Smooth muscle cell (in vitro differentiated cells): ENCODE data around the gene AQP6. TPM values are rescaled to one million over a fixed set of nuclear protein-coding genes. Genes with fewer than 3 reads are reported as not detected.

Source experiments
- DNase-seq: peaks from one replicate; lab custom pipeline; 2025; ENCODE audit not compliant: unreplicated experiment; lab: John Stamatoyannopoulos, UW
- H2AFZ ChIP-seq: fragments of 200-600 bp; sonication (generic); 2 replicates; pipeline ENCODE4 v1.6.0; 2016; ENCODE audit warnings: antibody characterized with exemption, low read depth, mild to moderate bottlenecking
- H3F3A ChIP-seq: fragments of 200-600 bp; sonication (generic); 2 replicates; pipeline ENCODE4 v1.6.0; 2017; ENCODE audit warnings: antibody characterized with exemption, low read depth
- H3K27ac ChIP-seq: fragments of 200-600 bp; sonication (generic); 2 replicates; pipeline ENCODE4 v1.5.1; 2016; ENCODE audit warnings: low read depth, mild to moderate bottlenecking
- H3K27me3 ChIP-seq: fragments of 200-600 bp; sonication (generic); 2 replicates; pipeline ENCODE4 v1.6.1; 2016; ENCODE audit warnings: low read depth, mild to moderate bottlenecking
- H3K36me3 ChIP-seq: fragments of 200-600 bp; sonication (generic); 2 replicates; pipeline ENCODE4 v1.5.1; 2016; ENCODE audit warnings: low read depth
- H3K4me1 ChIP-seq: fragments of 200-600 bp; sonication (generic); 2 replicates; pipeline ENCODE4 v1.5.1; 2016; ENCODE audit warnings: low read depth
- H3K4me2 ChIP-seq: fragments of 200-600 bp; sonication (generic); 2 replicates; pipeline ENCODE4 v1.6.0; 2016; ENCODE audit warnings: mild to moderate bottlenecking
- H3K4me3 ChIP-seq: fragments of 200-600 bp; sonication (generic); 2 replicates; pipeline ENCODE4 v1.5.1; 2016; ENCODE audit warnings: mild to moderate bottlenecking
- H3K79me2 ChIP-seq: fragments of 200-600 bp; sonication (generic); 2 replicates; pipeline ENCODE4 v1.6.0; 2016; ENCODE audit warnings: low read depth, mild to moderate bottlenecking
- H3K9ac ChIP-seq: fragments of 200-600 bp; sonication (generic); 2 replicates; pipeline ENCODE4 v1.6.0; 2016; ENCODE audit warnings: low read depth
- H3K9me3 ChIP-seq: fragments of 200-600 bp; sonication (generic); replicated peaks from 2 replicates; pipeline ENCODE4 v1.5.1; 2016; ENCODE audit warnings: low read depth
- H4K20me1 ChIP-seq: fragments of 200-600 bp; sonication (generic); 2 replicates; pipeline ENCODE4 v1.6.0; 2016; ENCODE audit warnings: low read depth
- WGBS: methylation state at CpG from one replicate; pipeline ENCODE4 v1.1.7; 2016; ENCODE audit warnings: low lambda C conversion rate; 5-methylcytosine and 5-hydroxymethylcytosine counted together
- polyA plus RNA-seq: library from polyadenylated mRNA; unstranded; fragments of >200 nt; fragmentation: Nextera tagmentation; extraction: Ambion mirVana; gene quantifications from 2 replicates; pipeline ENCODE4 v1.2.1, GENCODE V29; 2016
- total RNA-seq: library from RNA; depleted of rRNA; stranded (reverse); fragments of >200 nt; gene quantifications from 2 replicates; pipeline ENCODE4 v1.2.3, GENCODE V29; 2014
- TF ChIP-seq, protein P1 (sequence below): fragments of 200-600 bp; sonication (generic); IDR thresholded peaks from 2 replicates; pipeline ENCODE4 v1.5.1; 2017; ENCODE audit warnings: borderline replicate concordance, mild to moderate bottlenecking, antibody characterized with exemption; ENCODE audit not compliant: insufficient read depth, poor library complexity, severe bottlenecking

Gene AQP6
- total and polyA plus RNA-seq, 2 experiments from 2014 or later, result not detected

DNA sequence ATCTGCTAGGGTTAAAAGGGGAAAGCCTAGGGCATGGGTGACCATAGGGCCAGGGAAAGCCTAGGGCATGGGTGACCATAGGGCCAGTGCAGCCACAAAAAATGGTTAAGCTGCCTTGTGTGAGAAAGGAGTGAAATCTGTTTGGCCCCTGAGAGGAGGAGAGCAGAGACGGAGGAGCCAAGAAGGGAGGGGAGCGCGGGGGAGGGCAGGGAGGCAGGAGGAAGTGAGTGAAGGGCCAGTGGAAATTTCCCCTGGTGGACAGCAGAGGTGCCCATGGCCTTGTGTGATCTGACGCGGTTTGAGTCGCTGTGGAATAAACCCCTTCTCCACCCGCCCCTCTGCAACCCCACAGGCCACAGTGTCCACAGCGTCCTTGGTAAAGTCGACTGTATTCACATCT, 618 bp upstream of the AQP6 start:
- H3K4me2 ChIP-seq, result no peak overlapping the region
- no peak overlapping the region for H2AFZ ChIP-seq
- DNase-seq, result no peak
- H3K4me1 ChIP-seq, result no peaks in the 10 kb centered on the region
- H3F3A ChIP-seq, result no peaks in the 10 kb centered on the region
- no peaks in the 10 kb centered on the region for H3K79me2 ChIP-seq
- H4K20me1 ChIP-seq, result no peaks in the 10 kb centered on the region
- no peaks in the 10 kb centered on the region for H3K9me3 ChIP-seq
- no peak overlapping the region for H3K4me3 ChIP-seq
- TF ChIP-seq, protein P1, sequence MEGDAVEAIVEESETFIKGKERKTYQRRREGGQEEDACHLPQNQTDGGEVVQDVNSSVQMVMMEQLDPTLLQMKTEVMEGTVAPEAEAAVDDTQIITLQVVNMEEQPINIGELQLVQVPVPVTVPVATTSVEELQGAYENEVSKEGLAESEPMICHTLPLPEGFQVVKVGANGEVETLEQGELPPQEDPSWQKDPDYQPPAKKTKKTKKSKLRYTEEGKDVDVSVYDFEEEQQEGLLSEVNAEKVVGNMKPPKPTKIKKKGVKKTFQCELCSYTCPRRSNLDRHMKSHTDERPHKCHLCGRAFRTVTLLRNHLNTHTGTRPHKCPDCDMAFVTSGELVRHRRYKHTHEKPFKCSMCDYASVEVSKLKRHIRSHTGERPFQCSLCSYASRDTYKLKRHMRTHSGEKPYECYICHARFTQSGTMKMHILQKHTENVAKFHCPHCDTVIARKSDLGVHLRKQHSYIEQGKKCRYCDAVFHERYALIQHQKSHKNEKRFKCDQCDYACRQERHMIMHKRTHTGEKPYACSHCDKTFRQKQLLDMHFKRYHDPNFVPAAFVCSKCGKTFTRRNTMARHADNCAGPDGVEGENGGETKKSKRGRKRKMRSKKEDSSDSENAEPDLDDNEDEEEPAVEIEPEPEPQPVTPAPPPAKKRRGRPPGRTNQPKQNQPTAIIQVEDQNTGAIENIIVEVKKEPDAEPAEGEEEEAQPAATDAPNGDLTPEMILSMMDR, result no peak
- 94% methylated on average over 7 of the region's 9 CpGs for WGBS
- no peak overlapping the region for H3K9ac ChIP-seq
- no peak overlapping the region for H3K27ac ChIP-seq
- no peaks in the 10 kb centered on the region for H3K36me3 ChIP-seq
- peaks cover 49% of the 10 kb centered on the region for H3K27me3 ChIP-seq

DNA sequence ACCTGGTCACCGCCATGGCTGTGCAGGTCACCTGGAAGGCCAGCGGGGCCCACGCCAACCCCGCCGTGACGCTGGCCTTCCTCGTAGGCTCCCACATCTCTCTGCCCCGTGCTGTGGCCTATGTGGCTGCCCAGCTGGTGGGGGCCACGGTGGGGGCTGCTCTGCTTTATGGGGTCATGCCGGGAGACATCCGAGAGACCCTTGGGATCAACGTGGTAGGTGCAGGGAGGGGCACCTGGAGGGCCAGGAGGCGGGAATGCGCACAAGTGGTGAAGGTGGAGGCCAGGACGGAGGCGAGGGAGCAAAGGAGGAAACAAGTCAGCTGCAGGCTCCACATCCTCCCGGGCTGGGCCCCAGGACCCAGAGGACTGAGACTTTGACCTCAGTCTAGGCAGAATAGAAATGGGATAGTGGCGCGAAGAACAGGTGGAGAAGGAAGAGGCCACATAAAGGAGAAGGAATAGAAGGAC, 649 bp downstream of the AQP6 start:
- H3K9ac ChIP-seq, result no peak overlapping the region
- H3K4me2 ChIP-seq, result no peak overlapping the region
- TF ChIP-seq, protein P1, result no peak
- no peak overlapping the region for H3K4me3 ChIP-seq
- no peak overlapping the region for H3K27ac ChIP-seq
- H3K9me3 ChIP-seq, result no peaks in the 10 kb centered on the region
- peaks cover 44% of the 10 kb centered on the region for H3K27me3 ChIP-seq
- no peaks in the 10 kb centered on the region for H4K20me1 ChIP-seq
- no peaks in the 10 kb centered on the region for H3K4me1 ChIP-seq
- H2AFZ ChIP-seq, result no peak overlapping the region
- 95% methylated on average over 19 of the region's 19 CpGs for WGBS
- H3K79me2 ChIP-seq, result no peaks in the 10 kb centered on the region
- H3K36me3 ChIP-seq, result no peaks in the 10 kb centered on the region
- no peaks in the 10 kb centered on the region for H3F3A ChIP-seq
- no peak for DNase-seq

DNA sequence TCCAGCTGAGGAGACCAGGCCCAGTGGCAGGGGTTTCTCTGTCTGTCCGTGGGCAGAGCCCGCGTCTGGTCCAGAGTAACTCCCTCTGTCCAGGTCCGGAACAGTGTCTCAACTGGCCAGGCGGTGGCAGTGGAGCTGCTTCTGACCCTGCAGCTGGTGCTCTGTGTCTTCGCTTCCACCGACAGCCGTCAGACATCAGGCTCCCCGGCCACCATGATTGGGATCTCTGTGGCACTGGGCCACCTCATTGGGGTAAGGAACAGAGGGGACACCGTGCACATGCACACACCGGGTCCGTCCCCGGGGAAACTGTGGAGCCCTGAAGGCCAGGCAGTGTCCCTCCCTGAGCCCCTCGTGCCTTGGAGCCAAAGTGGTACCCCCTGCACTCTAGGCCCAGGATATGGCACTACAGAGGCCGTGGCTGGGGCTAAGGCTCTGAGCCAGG, 1.5 kb downstream of the AQP6 start:
- H3K4me1 ChIP-seq, result no peaks in the 10 kb centered on the region
- 71% methylated on average over 15 of the region's 15 CpGs for WGBS
- no peak for DNase-seq
- H3K9me3 ChIP-seq, result no peaks in the 10 kb centered on the region
- no peak overlapping the region for H3K27ac ChIP-seq
- TF ChIP-seq, protein P1, result peak; percentile 41
- no peak overlapping the region for H3K4me3 ChIP-seq
- H3K4me2 ChIP-seq, result no peak overlapping the region
- no peaks in the 10 kb centered on the region for H3K79me2 ChIP-seq
- no peaks in the 10 kb centered on the region for H4K20me1 ChIP-seq
- H3K27me3 ChIP-seq, result peaks cover 38% of the 10 kb centered on the region
- H3K9ac ChIP-seq, result no peak overlapping the region
- H3F3A ChIP-seq, result no peaks in the 10 kb centered on the region
- H3K36me3 ChIP-seq, result no peaks in the 10 kb centered on the region
- H2AFZ ChIP-seq, result no peak overlapping the region

DNA sequence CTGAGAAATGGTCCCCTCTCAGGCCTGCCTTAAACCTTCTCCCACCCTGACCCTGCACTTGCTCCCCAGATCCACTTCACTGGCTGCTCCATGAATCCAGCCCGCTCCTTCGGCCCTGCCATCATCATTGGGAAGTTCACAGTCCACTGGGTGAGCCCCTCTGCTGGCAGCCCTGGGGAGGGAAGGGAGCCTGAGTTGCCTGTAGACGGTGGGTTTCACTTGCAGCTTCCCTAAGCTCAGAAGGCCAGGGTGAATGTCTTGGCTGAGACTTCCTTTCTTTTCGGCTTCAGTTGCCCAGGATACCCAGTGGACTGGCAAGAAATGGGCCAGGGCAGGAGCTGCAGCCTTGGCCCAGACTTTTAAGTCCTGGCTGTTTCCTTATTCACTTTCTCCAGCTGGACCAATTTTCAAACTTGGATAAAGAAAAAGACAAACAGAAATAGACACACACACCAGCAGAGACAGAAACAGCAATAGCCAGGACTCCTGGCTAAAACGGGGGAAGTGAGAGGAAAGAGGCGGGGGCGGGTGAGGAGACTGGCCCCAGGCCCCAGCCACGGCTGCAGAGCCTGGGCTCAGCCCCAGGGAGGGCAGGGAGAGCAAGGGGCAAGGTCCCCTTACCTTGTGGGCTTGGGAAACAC, 2.0 kb downstream of the AQP6 start:
- H3K27ac ChIP-seq, result no peak overlapping the region
- TF ChIP-seq, protein P1, result no peak
- H3K36me3 ChIP-seq, result no peaks in the 10 kb centered on the region
- no peaks in the 10 kb centered on the region for H3F3A ChIP-seq
- no peak overlapping the region for H2AFZ ChIP-seq
- H3K4me1 ChIP-seq, result no peaks in the 10 kb centered on the region
- no peak for DNase-seq
- H4K20me1 ChIP-seq, result no peaks in the 10 kb centered on the region
- H3K9me3 ChIP-seq, result no peaks in the 10 kb centered on the region
- H3K9ac ChIP-seq, result no peak overlapping the region
- no peak overlapping the region for H3K4me2 ChIP-seq
- no peaks in the 10 kb centered on the region for H3K79me2 ChIP-seq
- WGBS, result 77% methylated on average over 8 of the region's 8 CpGs
- H3K4me3 ChIP-seq, result no peak overlapping the region
- peaks cover 32% of the 10 kb centered on the region for H3K27me3 ChIP-seq
